IMR-90 (cell line): ENCODE results near the gene PATL2. TPM values are rescaled to one million over a fixed set of nuclear protein-coding genes. Genes with fewer than 3 reads are reported as not detected.

Source experiments
- ATAC-seq: fragments of 200-7000 bp; cut with Tn5 transposase; 2 replicates; pipeline ENCODE4 v1.9.1; 2020; ENCODE audit warnings: low read depth, mild to moderate bottlenecking, moderate library complexity
- BruUV-seq: library from RNA; stranded (reverse); fragments of 400-500 nt; replicated peaks from 2 replicates; lab custom pipeline; 2021; lab: Mats Ljungman, UMichigan
- CTCF ChIA-PET: fragments of 300-600 bp; formaldehyde crosslinking; extraction: SDS; loops from one replicate; lab custom pipeline; 2021; ENCODE audit warnings: antibody characterized with exemption; lab: Yijun Ruan, JAX
- POLR2A ChIA-PET: fragments of 300-600 bp; sonication (Branson Sonifier 250); formaldehyde crosslinking; loops from one replicate; lab custom pipeline; 2022; ENCODE audit warnings: antibody characterized with exemption; ENCODE audit not compliant: unreplicated experiment; lab: Charles Lee
- DNase-seq: peaks from one replicate; pipeline ENCODE4 v3.0.0; 2013
- H2AFZ ChIP-seq: replicated peaks from 2 replicates; pipeline ENCODE3; 2013; ENCODE audit warnings: low read length, mild to moderate bottlenecking; ENCODE audit not compliant: poor library complexity
- H2AK5ac ChIP-seq: 2 replicates; pipeline ENCODE4 v1.6.1; 2013; ENCODE audit warnings: low read depth, low read length, inconsistent platforms
- H2AK9ac ChIP-seq: replicated peaks from 2 replicates; pipeline ENCODE3; 2013; ENCODE audit warnings: mild to moderate bottlenecking, low read depth, low read length, moderate library complexity; ENCODE audit not compliant: poor library complexity
- H2BK120ac ChIP-seq: 2 replicates; pipeline ENCODE4 v1.6.1; 2013; ENCODE audit warnings: low read depth, low read length, inconsistent platforms
- H2BK15ac ChIP-seq: 3 replicates; pipeline ENCODE4 v1.6.1; 2013; ENCODE audit warnings: low read depth, low read length, inconsistent platforms
- H2BK20ac ChIP-seq: 2 replicates; pipeline ENCODE4 v1.6.1; 2013; ENCODE audit warnings: low read depth, mild to moderate bottlenecking, inconsistent platforms, low read length, moderate library complexity
- H2BK5ac ChIP-seq: 2 replicates; pipeline ENCODE4 v1.6.1; 2013; ENCODE audit warnings: mild to moderate bottlenecking, low read depth, low read length, inconsistent platforms; ENCODE audit not compliant: poor library complexity, severe bottlenecking
- H3K14ac ChIP-seq: replicated peaks from 2 replicates; pipeline ENCODE4 v1.6.1; 2013; ENCODE audit warnings: low read depth, low read length, inconsistent platforms
- H3K18ac ChIP-seq: 2 replicates; pipeline ENCODE4 v1.6.1; 2013; ENCODE audit warnings: low read depth, low read length, control low read depth
- H3K23ac ChIP-seq: 2 replicates; pipeline ENCODE4 v1.6.1; 2013; ENCODE audit warnings: low read depth, low read length, inconsistent platforms
- H3K27ac ChIP-seq: 2 replicates; pipeline ENCODE4 v1.5.1; 2013; ENCODE audit warnings: mild to moderate bottlenecking, control low read depth, low read length; ENCODE audit not compliant: insufficient read depth
- H3K27me3 ChIP-seq: 2 replicates; pipeline ENCODE4 v1.6.1; 2013; ENCODE audit warnings: low read length; ENCODE audit not compliant: control insufficient read depth, insufficient read depth
- H3K36me3 ChIP-seq: 2 replicates; pipeline ENCODE4 v1.6.1; 2013; ENCODE audit warnings: low read length, mixed read lengths; ENCODE audit not compliant: control insufficient read depth, insufficient read depth
- H3K4ac ChIP-seq: 2 replicates; pipeline ENCODE4 v1.6.1; 2013; ENCODE audit warnings: low read depth, low read length, inconsistent platforms
- H3K4me1 ChIP-seq: 2 replicates; pipeline ENCODE4 v1.6.1; 2013; ENCODE audit warnings: low read length, mixed read lengths; ENCODE audit not compliant: control insufficient read depth, insufficient read depth
- H3K4me2 ChIP-seq: 2 replicates; pipeline ENCODE4 v1.6.1; 2013; ENCODE audit warnings: low read depth, mild to moderate bottlenecking, control low read depth, low read length, moderate library complexity
- H3K4me3 ChIP-seq: 2 replicates; pipeline ENCODE4 v1.5.1; 2013; ENCODE audit warnings: low read depth, mild to moderate bottlenecking, control low read depth, low read length, moderate library complexity; ENCODE audit not compliant: insufficient read depth
- H3K56ac ChIP-seq: 2 replicates; pipeline ENCODE4 v1.6.1; 2013; ENCODE audit warnings: low read length, inconsistent platforms; ENCODE audit not compliant: insufficient read depth; ENCODE audit errors: extremely low read depth
- H3K79me1 ChIP-seq, 2 experiments: 2 replicates each; pipeline ENCODE4 v1.6.1; 2013; ENCODE audit warnings: low read length in 2 of 2, inconsistent platforms in 1 of 2, low read depth in 1 of 2
- H3K9ac ChIP-seq: 2 replicates; pipeline ENCODE4 v1.6.1; 2013; ENCODE audit warnings: low read depth, low read length, control low read depth
- H3K9me1 ChIP-seq: 2 replicates; pipeline ENCODE4 v1.6.1; 2013; ENCODE audit warnings: low read length, inconsistent platforms; ENCODE audit not compliant: insufficient read depth
- H3K9me3 ChIP-seq: 2 replicates; pipeline ENCODE4 v1.6.1; 2013; ENCODE audit warnings: low read length; ENCODE audit not compliant: control insufficient read depth, insufficient read depth
- H4K20me1 ChIP-seq: 2 replicates; pipeline ENCODE4 v1.6.1; 2013; ENCODE audit warnings: low read length, inconsistent platforms; ENCODE audit not compliant: insufficient read depth
- H4K5ac ChIP-seq: 2 replicates; pipeline ENCODE4 v1.6.1; 2013; ENCODE audit warnings: mild to moderate bottlenecking, low read depth, low read length, control low read depth
- H4K8ac ChIP-seq, 2 experiments: 2 replicates each; pipeline ENCODE4 v1.6.1; 2013; ENCODE audit warnings: low read depth in 2 of 2, low read length in 2 of 2, control low read depth in 1 of 2, inconsistent platforms in 1 of 2
- H4K91ac ChIP-seq: 2 replicates; pipeline ENCODE4 v1.6.1; 2013; ENCODE audit warnings: low read depth, low read length, inconsistent platforms; ENCODE audit not compliant: insufficient read depth
- BHLHE40 ChIP-seq: fragments of 150-350 bp; IDR thresholded peaks from 2 replicates; pipeline ENCODE4 v1.6.1; 2016; ENCODE audit warnings: mild to moderate bottlenecking, low read depth, low read length
- CEBPB ChIP-seq: IDR thresholded peaks from 2 replicates; pipeline ENCODE4 v1.6.1; 2012; ENCODE audit warnings: low read depth, low read length, improper control_type of control experiment
- CHD1 ChIP-seq: IDR thresholded peaks from 2 replicates; pipeline ENCODE4 v1.6.1; 2012; ENCODE audit warnings: low read depth, low read length, improper control_type of control experiment
- ELK1 ChIP-seq: fragments of 150-350 bp; IDR thresholded peaks from 2 replicates; pipeline ENCODE4 v1.6.1; 2016; ENCODE audit warnings: low read depth, mild to moderate bottlenecking, low read length, moderate library complexity, borderline replicate concordance
- FOS ChIP-seq: fragments of 150-350 bp; IDR thresholded peaks from 2 replicates; pipeline ENCODE4 v1.6.1; 2016; ENCODE audit warnings: low read depth, low read length
- MAFK ChIP-seq: IDR thresholded peaks from 2 replicates; pipeline ENCODE4 v1.6.1; 2012; ENCODE audit warnings: low read depth, low read length, improper control_type of control experiment
- MAZ ChIP-seq: IDR thresholded peaks from 2 replicates; pipeline ENCODE4 v1.6.1; 2012; ENCODE audit warnings: low read depth, mild to moderate bottlenecking, low read length, improper control_type of control experiment, moderate library complexity, borderline replicate concordance
- MXI1 ChIP-seq: IDR thresholded peaks from 2 replicates; pipeline ENCODE4 v1.6.1; 2012; ENCODE audit warnings: low read depth, mild to moderate bottlenecking, low read length, moderate library complexity, borderline replicate concordance
- NFE2L2 ChIP-seq: fragments of 150-350 bp; IDR thresholded peaks from 2 replicates; pipeline ENCODE4 v1.6.1; 2016; ENCODE audit warnings: low read depth, mild to moderate bottlenecking, low read length
- POLR2A ChIP-seq: IDR thresholded peaks from 2 replicates; pipeline ENCODE4 v1.6.1; 2012; ENCODE audit warnings: mild to moderate bottlenecking, low read depth, low read length
- RAD21 ChIP-seq: IDR thresholded peaks from 2 replicates; pipeline ENCODE4 v1.6.1; 2012; ENCODE audit warnings: low read length, improper control_type of control experiment
- RCOR1 ChIP-seq: IDR thresholded peaks from 2 replicates; pipeline ENCODE4 v1.6.1; 2012; ENCODE audit warnings: mild to moderate bottlenecking, low read length, improper control_type of control experiment; ENCODE audit not compliant: insufficient replicate concordance
- RFX5 ChIP-seq: IDR thresholded peaks from 2 replicates; pipeline ENCODE4 v1.8.0; 2012; ENCODE audit warnings: low read depth, mild to moderate bottlenecking, low read length, moderate library complexity
- SMC3 ChIP-seq: fragments of 150-350 bp; IDR thresholded peaks from 2 replicates; pipeline ENCODE4 v1.6.1; 2016; ENCODE audit warnings: low read depth, mild to moderate bottlenecking, antibody characterized with exemption, low read length, moderate library complexity
- WGBS, 2 experiments: methylation state at CpG; one replicate each; pipeline versions ENCODE4 v1.1.5 to v1.1.7; 2013; ENCODE audit warnings: missing lambda C conversion rate in 2 of 2; ENCODE audit not compliant: insufficient read length in 1 of 2; ENCODE audit errors: extremely low coverage in 2 of 2; 5-methylcytosine and 5-hydroxymethylcytosine counted together
- dilution Hi-C: fragments of 300-500 bp; cut with HindIII; formaldehyde crosslinking; loops from one replicate; pipeline ENCODE4 v1.14.3; 2018; ENCODE audit warnings: low sequenced_read_pairs; ENCODE audit not compliant: unreplicated experiment
- in situ Hi-C: fragments of 300-500 bp; cut with MboI; formaldehyde crosslinking; loops from 3 replicates; pipeline ENCODE4 v1.14.3; 2019; ENCODE audit warnings: low sequenced_read_pairs, inconsistent platforms, mixed read lengths
- intact Hi-C: fragments of 100-400 bp; cut with micrococcal nuclease; formaldehyde crosslinking; loops from 2 replicates; pipeline ENCODE4 v1.10.0; 2022
- polyA plus RNA-seq, 3 experiments: library from polyadenylated mRNA; depleted of rRNA; stranded (reverse); fragments of >200 nt; gene quantifications; 2 replicates each; pipeline ENCODE4 v1.2.3, GENCODE V29; 2012; ENCODE audit warnings: low replicate concordance in 1 of 3
- total RNA-seq: library from RNA; depleted of rRNA; stranded (reverse); fragments of >200 nt; gene quantifications from 2 replicates; pipeline ENCODE4 v1.2.3, GENCODE V29; 2012
- TF ChIP-seq, protein P1 (sequence below): fragments of 150-350 bp; IDR thresholded peaks from 2 replicates; pipeline ENCODE4 v1.6.1; 2017; ENCODE audit warnings: mild to moderate bottlenecking, antibody characterized with exemption, low read length, low read depth
- TF ChIP-seq, protein P2 (sequence below): conservative IDR thresholded peaks from 2 replicates; pipeline ENCODE4 v1.5.1; 2012; ENCODE audit warnings: mild to moderate bottlenecking, low read depth, low read length, improper control_type of control experiment

Gene PATL2
- total and polyA plus RNA-seq, 2 of the 4 experiments (the other 2 are of a cell fraction), result 0.10 TPM; not detected in 1

DNA sequence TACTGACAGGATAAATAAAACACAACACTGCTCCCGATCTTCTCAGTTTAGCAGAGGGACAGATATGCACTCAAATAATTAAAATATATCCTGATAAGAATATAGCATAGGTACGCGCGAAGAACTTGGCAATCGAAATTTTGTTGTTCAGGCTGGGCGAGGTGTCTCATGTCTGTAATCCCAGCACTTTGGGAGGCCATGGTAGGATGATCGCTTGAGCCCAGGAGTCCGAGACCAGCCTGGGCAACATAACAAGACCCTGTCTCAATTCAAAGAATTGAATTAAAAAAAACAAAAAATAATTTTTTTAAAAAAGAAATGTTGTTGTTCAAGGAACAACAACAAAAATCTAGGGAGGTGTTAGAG is 7.8 kb upstream of the PATL2 start:
- Histone ChIP-seq H3K9me1 (no peaks in the 10 kb centered on the region), H2BK5ac (no peak overlapping the region), H3K4me3 (no peak overlapping the region), H2BK120ac (no peak overlapping the region), H4K8ac (no peak overlapping the region), H4K20me1 (peaks cover 21% of the 10 kb centered on the region), H4K5ac (no peak overlapping the region), H3K18ac (no peak overlapping the region), H2AK5ac (no peak overlapping the region), H3K79me1 (peaks cover 20 to 27% of the 10 kb centered on the region in 2 experiments), H3K4ac (no peak overlapping the region), H3K9ac (no peak overlapping the region), H2BK15ac (no peak overlapping the region), H3K23ac (no peak overlapping the region), H2BK20ac (no peak overlapping the region), H3K56ac (no peak overlapping the region), H3K9me3 (no peaks in the 10 kb centered on the region), H3K4me1 (no peaks in the 10 kb centered on the region), H3K27me3 (no peaks in the 10 kb centered on the region), H3K4me2 (no peak overlapping the region), H3K36me3 (peaks cover 21% of the 10 kb centered on the region), H2AFZ (no peak overlapping the region), H3K27ac (no peak overlapping the region), H4K91ac (no peak overlapping the region), H2AK9ac (no peak overlapping the region), H3K14ac (no peak overlapping the region)
- ATAC-seq, result no peak
- TF ChIP-seq POLR2A, result no peak
- TF ChIP-seq FOS, result no peak
- no peak for TF ChIP-seq RCOR1
- TF ChIP-seq RAD21, result no peak
- TF ChIP-seq BHLHE40, result no peak
- no peak for TF ChIP-seq MXI1
- no peak for TF ChIP-seq CEBPB
- no peak for TF ChIP-seq MAZ
- no peak for TF ChIP-seq ELK1
- TF ChIP-seq RFX5, result no peak
- no peak for TF ChIP-seq CHD1
- TF ChIP-seq, protein P1, sequence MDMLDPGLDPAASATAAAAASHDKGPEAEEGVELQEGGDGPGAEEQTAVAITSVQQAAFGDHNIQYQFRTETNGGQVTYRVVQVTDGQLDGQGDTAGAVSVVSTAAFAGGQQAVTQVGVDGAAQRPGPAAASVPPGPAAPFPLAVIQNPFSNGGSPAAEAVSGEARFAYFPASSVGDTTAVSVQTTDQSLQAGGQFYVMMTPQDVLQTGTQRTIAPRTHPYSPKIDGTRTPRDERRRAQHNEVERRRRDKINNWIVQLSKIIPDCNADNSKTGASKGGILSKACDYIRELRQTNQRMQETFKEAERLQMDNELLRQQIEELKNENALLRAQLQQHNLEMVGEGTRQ, result no peak
- no peak for TF ChIP-seq NFE2L2
- TF ChIP-seq, protein P2, sequence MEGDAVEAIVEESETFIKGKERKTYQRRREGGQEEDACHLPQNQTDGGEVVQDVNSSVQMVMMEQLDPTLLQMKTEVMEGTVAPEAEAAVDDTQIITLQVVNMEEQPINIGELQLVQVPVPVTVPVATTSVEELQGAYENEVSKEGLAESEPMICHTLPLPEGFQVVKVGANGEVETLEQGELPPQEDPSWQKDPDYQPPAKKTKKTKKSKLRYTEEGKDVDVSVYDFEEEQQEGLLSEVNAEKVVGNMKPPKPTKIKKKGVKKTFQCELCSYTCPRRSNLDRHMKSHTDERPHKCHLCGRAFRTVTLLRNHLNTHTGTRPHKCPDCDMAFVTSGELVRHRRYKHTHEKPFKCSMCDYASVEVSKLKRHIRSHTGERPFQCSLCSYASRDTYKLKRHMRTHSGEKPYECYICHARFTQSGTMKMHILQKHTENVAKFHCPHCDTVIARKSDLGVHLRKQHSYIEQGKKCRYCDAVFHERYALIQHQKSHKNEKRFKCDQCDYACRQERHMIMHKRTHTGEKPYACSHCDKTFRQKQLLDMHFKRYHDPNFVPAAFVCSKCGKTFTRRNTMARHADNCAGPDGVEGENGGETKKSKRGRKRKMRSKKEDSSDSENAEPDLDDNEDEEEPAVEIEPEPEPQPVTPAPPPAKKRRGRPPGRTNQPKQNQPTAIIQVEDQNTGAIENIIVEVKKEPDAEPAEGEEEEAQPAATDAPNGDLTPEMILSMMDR, result no peak
- no peak for TF ChIP-seq MAFK
- TF ChIP-seq SMC3, result no peak
- no peak for DNase-seq
- no TSS peak for BruUV-seq
- in situ Hi-C loops (no loop called here), intact Hi-C loops (no loop called here), dilution Hi-C loops (no loop called here)
- ChIA-PET POLR2A (no interaction called here), CTCF (interaction anchor here (1.4 kb wide), 1 partner anchor 17 kb away, joined by 3 read pairs; the partner anchor contains the start of gene TRIM69)
- WGBS, 2 experiments, result 100% methylated on average over 2 of the region's 8 CpGs; no CpG with 5 or more reads in 1 of the 2 experiments
